ENCODE measurements around the gene GNE. TPM values are rescaled to one million over a fixed set of nuclear protein-coding genes. Genes with fewer than 3 reads are reported as not detected.
A peak's percentile ranks its signal among the peaks of the same experiment; 100 is the strongest.

GNE gene
- total and polyA plus RNA-seq, 4 donors, result 5.1 to 18.4 (median 13.7) TPM

- DNase-seq, result no peak
- no peak for ATAC-seq (ENCODE audit: insufficient read depth, low FRiP score)
- Histone ChIP-seq H3K4me1 (ENCODE audit: control insufficient read depth in 5 of 5, insufficient read depth in 5 of 5, low read length in 5 of 5) (peaks cover 0 to 21% (median 3%) of the 10 kb centered on the region in 5 donors), H3K27me3 (ENCODE audit: control insufficient read depth in 3 of 3, insufficient read depth in 3 of 3, low read length in 2 of 3) (no peaks in the 10 kb centered on the region), H3K27ac (ENCODE audit: low read depth in 1 of 2, low read length in 1 of 2) (no peak overlapping the region), H3K36me3 (ENCODE audit: control insufficient read depth in 4 of 4, insufficient read depth in 4 of 4, low read length in 4 of 4) (peaks cover 9 to 53% (median 38%) of the 10 kb centered on the region in 4 donors), H3K9me3 (ENCODE audit: control insufficient read depth in 4 of 4, insufficient read depth in 3 of 4, low read length in 3 of 4) (no peaks in the 10 kb centered on the region), H3K4me3 (no peak overlapping the region), H3K9ac (ENCODE audit: insufficient read depth in 1 of 2, low read length in 2 of 2) (no peak overlapping the region)
- TF ChIP-seq CTCF (IDR thresholded peaks at IDR 0.05; ENCODE audit: control extremely low read depth, extremely low read depth), result no peak
- 69 to 72% methylated on average over 4 of the region's 4 CpGs for WGBS, 2 donors
Observed at GRCh38 chr9:36213989-36214388, 44.3 kb downstream of the GNE start.

GRCh38 chr9:36213387-36213786 lies 44.9 kb downstream of the GNE start:
- Histone ChIP-seq H3K4me1 (ENCODE audit: control insufficient read depth in 5 of 5, insufficient read depth in 5 of 5, low read length in 5 of 5) (peaks cover 0 to 21% (median 3%) of the 10 kb centered on the region in 5 donors), H3K9me3 (ENCODE audit: control insufficient read depth in 4 of 4, insufficient read depth in 3 of 4, low read length in 3 of 4) (no peaks in the 10 kb centered on the region), H3K27ac (ENCODE audit: low read depth in 1 of 2, low read length in 1 of 2) (no peak overlapping the region), H3K9ac (ENCODE audit: insufficient read depth in 1 of 2, low read length in 2 of 2) (no peak overlapping the region), H3K27me3 (ENCODE audit: control insufficient read depth in 3 of 3, insufficient read depth in 3 of 3, low read length in 2 of 3) (no peaks in the 10 kb centered on the region), H3K4me3 (no peak overlapping the region), H3K36me3 (ENCODE audit: control insufficient read depth in 4 of 4, insufficient read depth in 4 of 4, low read length in 4 of 4) (peaks cover 9 to 47% (median 37%) of the 10 kb centered on the region in 4 donors)
- DNase-seq, result no peak
- ATAC-seq (ENCODE audit: insufficient read depth, low FRiP score), result no peak
- 79 to 87% methylated on average over 4 of the region's 4 CpGs for WGBS, 2 donors
- no peak for TF ChIP-seq CTCF (IDR thresholded peaks at IDR 0.05; ENCODE audit: control extremely low read depth, extremely low read depth)

- TF ChIP-seq CTCF (IDR thresholded peaks at IDR 0.05; ENCODE audit: control extremely low read depth, extremely low read depth), result no peak
- Histone ChIP-seq H3K27me3 (ENCODE audit: control insufficient read depth in 3 of 3, insufficient read depth in 3 of 3, low read length in 2 of 3) (no peaks in the 10 kb centered on the region), H3K9ac (ENCODE audit: insufficient read depth in 1 of 2, low read length in 2 of 2) (no peak overlapping the region), H3K27ac (ENCODE audit: low read depth in 1 of 2, low read length in 1 of 2) (peak overlapping the region in 1 of 2 donors; percentile 26), H3K4me3 (no peak overlapping the region), H3K36me3 (ENCODE audit: control insufficient read depth in 4 of 4, insufficient read depth in 4 of 4, low read length in 4 of 4) (peaks cover 6 to 55% (median 28%) of the 10 kb centered on the region in 4 donors), H3K4me1 (ENCODE audit: control insufficient read depth in 5 of 5, insufficient read depth in 5 of 5, low read length in 5 of 5) (peaks cover 0 to 30% (median 3%) of the 10 kb centered on the region in 5 donors), H3K9me3 (ENCODE audit: control insufficient read depth in 4 of 4, insufficient read depth in 3 of 4, low read length in 3 of 4) (no peaks in the 10 kb centered on the region)
- no peak for DNase-seq
- WGBS, 2 donors, result 75 to 78% methylated on average over 7 of the region's 7 CpGs
- ATAC-seq (ENCODE audit: insufficient read depth, low FRiP score), result no peak
Observed at GRCh38 chr9:36211510-36211909, 46.7 kb downstream of the GNE start.

- 84 to 90% methylated on average over 8 of the region's 8 CpGs for WGBS, 2 donors
- H3K36me3 ChIP-seq (ENCODE audit: control insufficient read depth in 4 of 4, insufficient read depth in 4 of 4, low read length in 4 of 4), result peaks cover 11 to 62% (median 30%) of the 10 kb centered on the region in 4 donors
- no peak for TF ChIP-seq CTCF (IDR thresholded peaks at IDR 0.05; ENCODE audit: control extremely low read depth, extremely low read depth)
- ATAC-seq (ENCODE audit: insufficient read depth, low FRiP score) (no peak), DNase-seq (no peak)
- peaks cover 0 to 27% (median 3%) of the 10 kb centered on the region in 5 donors for H3K4me1 ChIP-seq (ENCODE audit: control insufficient read depth in 5 of 5, insufficient read depth in 5 of 5, low read length in 5 of 5)
- H3K27me3 ChIP-seq (ENCODE audit: control insufficient read depth in 3 of 3, insufficient read depth in 3 of 3, low read length in 2 of 3), result no peaks in the 10 kb centered on the region
- H3K9me3 ChIP-seq (ENCODE audit: control insufficient read depth in 4 of 4, insufficient read depth in 3 of 4, low read length in 3 of 4), result no peaks in the 10 kb centered on the region
- H3K9ac ChIP-seq (ENCODE audit: insufficient read depth in 1 of 2, low read length in 2 of 2), result no peak overlapping the region
- no peak overlapping the region for H3K27ac ChIP-seq (ENCODE audit: low read depth in 1 of 2, low read length in 1 of 2)
- no peak overlapping the region for H3K4me3 ChIP-seq
Observed at GRCh38 chr9:36210722-36211121, 47.5 kb downstream of the GNE start.
